ENCODE data around the gene POLDIP2. TPM values are rescaled to one million over a fixed set of nuclear protein-coding genes. Genes with fewer than 3 reads are reported as not detected.

The POLDIP2 gene
- total RNA-seq, 6 donors from 2014 or later, result 50.3 to 74.5 (median 60.0) TPM

DNA sequence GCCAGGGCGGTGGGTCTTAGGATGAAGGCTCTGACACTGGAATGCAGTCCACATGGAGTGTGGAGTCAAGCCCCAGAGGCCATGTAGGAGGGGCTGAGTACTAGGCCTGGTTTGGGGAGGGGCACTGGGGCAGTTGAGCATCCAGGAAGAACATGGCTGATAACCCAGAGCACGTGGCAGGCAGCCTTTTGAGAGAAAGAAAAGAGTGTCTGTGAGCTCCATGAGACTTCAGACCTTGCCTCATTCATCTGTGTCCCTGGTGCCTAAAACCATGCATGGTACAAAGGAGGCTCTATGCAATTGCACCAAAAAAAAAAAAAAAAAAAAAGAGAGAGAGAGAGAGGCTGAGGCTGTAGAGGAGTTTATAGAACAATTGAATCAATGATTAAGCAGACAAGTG is 34.1 kb upstream of the POLDIP2 start:
- Histone ChIP-seq H3K4me1 (peaks cover 0 to 3% (median 0%) of the 10 kb centered on the region in 4 donors), H3K27me3 (no peaks in the 10 kb centered on the region), H3K4me3 (no peak overlapping the region), H3K9me3 (no peaks in the 10 kb centered on the region), H3K36me3 (peaks cover 7 to 76% (median 35%) of the 10 kb centered on the region in 4 donors), H3K27ac (no peak overlapping the region)
- 50% methylated on average over 2 of the region's 2 CpGs for WGBS, 2 donors
- TF ChIP-seq, protein P1, sequence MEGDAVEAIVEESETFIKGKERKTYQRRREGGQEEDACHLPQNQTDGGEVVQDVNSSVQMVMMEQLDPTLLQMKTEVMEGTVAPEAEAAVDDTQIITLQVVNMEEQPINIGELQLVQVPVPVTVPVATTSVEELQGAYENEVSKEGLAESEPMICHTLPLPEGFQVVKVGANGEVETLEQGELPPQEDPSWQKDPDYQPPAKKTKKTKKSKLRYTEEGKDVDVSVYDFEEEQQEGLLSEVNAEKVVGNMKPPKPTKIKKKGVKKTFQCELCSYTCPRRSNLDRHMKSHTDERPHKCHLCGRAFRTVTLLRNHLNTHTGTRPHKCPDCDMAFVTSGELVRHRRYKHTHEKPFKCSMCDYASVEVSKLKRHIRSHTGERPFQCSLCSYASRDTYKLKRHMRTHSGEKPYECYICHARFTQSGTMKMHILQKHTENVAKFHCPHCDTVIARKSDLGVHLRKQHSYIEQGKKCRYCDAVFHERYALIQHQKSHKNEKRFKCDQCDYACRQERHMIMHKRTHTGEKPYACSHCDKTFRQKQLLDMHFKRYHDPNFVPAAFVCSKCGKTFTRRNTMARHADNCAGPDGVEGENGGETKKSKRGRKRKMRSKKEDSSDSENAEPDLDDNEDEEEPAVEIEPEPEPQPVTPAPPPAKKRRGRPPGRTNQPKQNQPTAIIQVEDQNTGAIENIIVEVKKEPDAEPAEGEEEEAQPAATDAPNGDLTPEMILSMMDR (IDR thresholded peaks at IDR 0.05), result no peak
- TF ChIP-seq EP300 (IDR thresholded peaks at IDR 0.05) (no peak), POLR2AphosphoS5 (IDR thresholded peaks at IDR 0.05) (no peak), POLR2A (IDR thresholded peaks at IDR 0.05) (no peak)
- ATAC-seq (ENCODE audit: low FRiP score in 2 of 2) (no peak), DNase-seq (no peak)

DNA sequence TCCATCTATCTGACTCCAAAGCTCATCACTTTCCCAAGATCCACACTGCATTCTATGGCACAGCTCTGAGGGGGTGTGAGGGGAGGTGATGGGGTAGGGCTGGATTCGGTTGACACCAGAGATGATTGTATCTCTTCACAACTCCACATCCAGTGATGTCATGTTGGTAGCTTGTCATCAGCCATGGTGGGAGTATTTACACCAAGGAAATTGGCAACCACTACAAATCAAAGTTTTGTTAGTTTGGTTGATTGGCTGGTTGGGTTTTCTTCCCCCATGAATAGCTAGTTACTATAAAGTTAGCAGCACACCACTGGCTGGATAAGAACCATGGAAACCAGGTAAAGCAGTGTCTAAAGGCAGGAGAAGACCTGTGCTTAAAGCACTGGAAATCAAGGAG is 33.7 kb upstream of the POLDIP2 start:
- ATAC-seq (ENCODE audit: low FRiP score in 2 of 2), result no peak
- Histone ChIP-seq H3K9me3 (no peaks in the 10 kb centered on the region), H3K4me3 (no peak overlapping the region), H3K36me3 (peaks cover 7 to 72% (median 33%) of the 10 kb centered on the region in 4 donors), H3K4me1 (peaks cover 0 to 4% (median 0%) of the 10 kb centered on the region in 4 donors), H3K27ac (no peak overlapping the region), H3K27me3 (no peaks in the 10 kb centered on the region)
- TF ChIP-seq EP300 (IDR thresholded peaks at IDR 0.05), result no peak
- no peak for TF ChIP-seq POLR2A (IDR thresholded peaks at IDR 0.05)
- TF ChIP-seq, protein P1 (IDR thresholded peaks at IDR 0.05), result no peak
- TF ChIP-seq POLR2AphosphoS5 (IDR thresholded peaks at IDR 0.05), result no peak
- WGBS, 2 donors, result 100% methylated on average over 1 of the region's 1 CpG
- DNase-seq, result no peak

DNA sequence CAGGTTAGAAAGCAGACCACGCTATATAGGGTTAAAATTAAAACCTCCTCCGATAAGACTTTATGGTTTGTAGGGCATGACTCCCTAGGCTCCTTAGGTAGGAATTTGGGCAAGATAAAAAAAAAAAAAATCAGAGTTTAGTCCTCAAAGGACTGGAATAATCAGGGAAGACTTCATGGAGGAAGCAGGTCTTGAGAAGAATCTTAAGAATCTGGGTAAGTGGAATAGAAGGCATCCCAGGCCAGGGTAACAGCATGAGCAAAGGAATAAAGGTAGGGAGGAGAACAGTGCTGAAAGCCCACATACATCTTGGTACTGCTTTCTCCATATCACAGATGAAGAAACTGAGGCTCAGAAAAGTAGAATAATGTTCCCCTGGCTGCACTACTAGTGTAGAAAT is 33.2 kb upstream of the POLDIP2 start:
- Histone ChIP-seq H3K4me1 (peaks cover 0 to 8% (median 2%) of the 10 kb centered on the region in 4 donors), H3K4me3 (no peak overlapping the region), H3K27me3 (no peaks in the 10 kb centered on the region), H3K27ac (no peak overlapping the region), H3K36me3 (peaks cover 7 to 67% (median 31%) of the 10 kb centered on the region in 4 donors), H3K9me3 (no peaks in the 10 kb centered on the region)
- WGBS, 2 donors, result 96 to 98% methylated on average over 2 of the region's 2 CpGs
- ATAC-seq (ENCODE audit: low FRiP score in 2 of 2), result no peak
- DNase-seq, result no peak
- TF ChIP-seq POLR2A (IDR thresholded peaks at IDR 0.05) (no peak), EP300 (IDR thresholded peaks at IDR 0.05) (no peak), POLR2AphosphoS5 (IDR thresholded peaks at IDR 0.05) (no peak)
- TF ChIP-seq, protein P1 (IDR thresholded peaks at IDR 0.05), result no peak

DNA sequence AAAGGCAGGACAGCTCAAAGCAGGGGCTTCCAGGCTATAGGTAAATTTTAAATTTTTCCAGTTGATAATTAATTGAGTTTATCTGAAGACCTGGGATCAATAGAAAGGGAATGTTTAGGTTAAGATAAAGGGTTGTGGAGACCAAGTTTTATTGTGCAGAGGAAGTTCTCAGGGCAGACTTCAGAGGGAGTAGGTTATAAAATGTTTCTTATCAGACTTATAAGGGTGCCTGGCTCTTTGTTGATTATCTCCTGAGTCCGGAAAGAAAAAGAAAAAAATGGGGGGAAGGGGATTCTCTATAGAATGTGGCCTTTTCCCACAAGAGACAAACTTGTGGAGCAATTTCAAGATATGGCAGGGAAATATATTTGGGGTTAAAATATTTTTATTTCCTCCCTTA is 32.8 kb upstream of the POLDIP2 start:
- no peak overlapping the region for H3K27ac ChIP-seq
- peaks cover 2 to 12% (median 6%) of the 10 kb centered on the region in 4 donors for H3K4me1 ChIP-seq
- TF ChIP-seq POLR2A (IDR thresholded peaks at IDR 0.05) (no peak), EP300 (IDR thresholded peaks at IDR 0.05) (no peak), POLR2AphosphoS5 (IDR thresholded peaks at IDR 0.05) (no peak)
- TF ChIP-seq, protein P1 (IDR thresholded peaks at IDR 0.05), result no peak
- no peaks in the 10 kb centered on the region for H3K27me3 ChIP-seq
- H3K36me3 ChIP-seq, result peaks cover 7 to 63% (median 29%) of the 10 kb centered on the region in 4 donors
- no peaks in the 10 kb centered on the region for H3K9me3 ChIP-seq
- DNase-seq (no peak), ATAC-seq (ENCODE audit: low FRiP score in 2 of 2) (no peak)
- whole genome bisulfite sequencing, 2 donors, result 77 to 95% methylated on average over 1 of the region's 1 CpG
- H3K4me3 ChIP-seq, result no peak overlapping the region

DNA sequence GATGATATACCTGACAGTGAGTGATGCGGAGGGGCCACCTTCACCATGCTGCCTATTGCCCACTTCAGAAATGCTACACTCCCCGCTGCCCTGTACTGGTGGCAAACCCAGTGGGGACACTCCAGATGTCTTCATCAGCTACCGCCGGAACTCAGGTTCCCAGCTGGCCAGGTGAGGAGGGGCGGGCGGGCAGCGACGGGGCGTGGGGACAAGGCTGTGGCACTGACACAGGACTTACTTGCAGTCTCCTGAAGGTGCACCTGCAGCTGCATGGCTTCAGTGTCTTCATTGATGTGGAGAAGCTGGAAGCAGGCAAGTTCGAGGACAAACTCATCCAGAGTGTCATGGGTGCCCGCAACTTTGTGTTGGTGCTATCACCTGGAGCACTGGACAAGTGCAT is 30.8 kb upstream of the POLDIP2 start:
- WGBS, 2 donors, result 96 to 98% methylated on average over 8 to 11 of the region's 11 CpGs
- TF ChIP-seq POLR2AphosphoS5 (IDR thresholded peaks at IDR 0.05), result no peak
- TF ChIP-seq, protein P1 (IDR thresholded peaks at IDR 0.05), result no peak
- no peak for TF ChIP-seq EP300 (IDR thresholded peaks at IDR 0.05)
- TF ChIP-seq POLR2A (IDR thresholded peaks at IDR 0.05), result no peak
- Histone ChIP-seq H3K9me3 (no peaks in the 10 kb centered on the region), H3K27ac (no peak overlapping the region), H3K4me3 (no peak overlapping the region), H3K36me3 (peaks cover 7 to 47% (median 29%) of the 10 kb centered on the region in 4 donors), H3K27me3 (no peaks in the 10 kb centered on the region), H3K4me1 (peaks cover 3 to 23% (median 18%) of the 10 kb centered on the region in 4 donors)
- peak in 1 of 2 donors; percentile 58 for DNase-seq
- no peak for ATAC-seq (ENCODE audit: low FRiP score in 2 of 2)

Data from upper lobe of left lung (tissue), 6 donors.